Osteoblast (primary cell): ENCODE results near the gene DLG3. TPM values are rescaled to one million over a fixed set of nuclear protein-coding genes. Genes with fewer than 3 reads are reported as not detected.

Experiments used
- DNase-seq: peaks from one replicate; pipeline ENCODE4 v3.0.0; 2011; ENCODE audit warnings: low spot score, mixed read lengths; ENCODE audit not compliant: insufficient read length; ENCODE audit errors: missing footprints
- H2AFZ ChIP-seq: 2 replicates; pipeline ENCODE4 v1.6.0; 2011; ENCODE audit warnings: mild to moderate bottlenecking, low read length
- H3K27ac ChIP-seq: 2 replicates; pipeline ENCODE4 v1.5.1; 2011; ENCODE audit warnings: mild to moderate bottlenecking, low read depth, low read length, moderate library complexity
- H3K27me3 ChIP-seq: 2 replicates; pipeline ENCODE4 v1.6.0; 2012; ENCODE audit warnings: mild to moderate bottlenecking, control low read depth, inconsistent platforms, low read length, moderate library complexity; ENCODE audit not compliant: insufficient read depth
- H3K36me3 ChIP-seq: 2 replicates; pipeline ENCODE4 v1.5.1; 2011; ENCODE audit warnings: mild to moderate bottlenecking, low read length, control low read depth, moderate library complexity; ENCODE audit not compliant: insufficient read depth
- H3K4me1 ChIP-seq: 2 replicates; pipeline ENCODE4 v1.5.1; 2011; ENCODE audit warnings: mild to moderate bottlenecking, low read length, control low read depth, moderate library complexity; ENCODE audit not compliant: insufficient read depth
- H3K4me2 ChIP-seq: 2 replicates; pipeline ENCODE4 v1.6.0; 2011; ENCODE audit warnings: mild to moderate bottlenecking, low read length; ENCODE audit not compliant: insufficient read depth
- H3K4me3 ChIP-seq: fragments of 200-600 bp; sonication (generic); 3 replicates; pipeline ENCODE4 v1.5.1; 2012; ENCODE audit warnings: mild to moderate bottlenecking, low read length, inconsistent platforms; ENCODE audit not compliant: insufficient read depth
- H3K79me2 ChIP-seq: 2 replicates; pipeline ENCODE4 v1.6.0; 2012; ENCODE audit warnings: mild to moderate bottlenecking, low read length, control low read depth, inconsistent platforms; ENCODE audit not compliant: insufficient read depth
- H3K9me3 ChIP-seq: 2 replicates; pipeline ENCODE4 v1.5.1; 2011; ENCODE audit warnings: low read depth, low read length, control low read depth
- H4K20me1 ChIP-seq: 2 replicates; pipeline ENCODE4 v1.6.0; 2012; ENCODE audit warnings: mild to moderate bottlenecking, low read length, control low read depth; ENCODE audit not compliant: insufficient read depth
- total RNA-seq: library from RNA; depleted of rRNA; stranded (reverse); fragments of >200 nt; gene quantifications from 2 replicates; pipeline ENCODE4 v1.2.3, GENCODE V29; 2012
- TF ChIP-seq, protein P1 (sequence below): IDR thresholded peaks from 2 replicates; pipeline ENCODE4 v1.5.1; 2011; ENCODE audit warnings: mild to moderate bottlenecking, low read depth, low read length, moderate library complexity; ENCODE audit errors: extremely low read depth

The DLG3 gene
- total RNA-seq, 1 donor, result 8.0 TPM

DNA sequence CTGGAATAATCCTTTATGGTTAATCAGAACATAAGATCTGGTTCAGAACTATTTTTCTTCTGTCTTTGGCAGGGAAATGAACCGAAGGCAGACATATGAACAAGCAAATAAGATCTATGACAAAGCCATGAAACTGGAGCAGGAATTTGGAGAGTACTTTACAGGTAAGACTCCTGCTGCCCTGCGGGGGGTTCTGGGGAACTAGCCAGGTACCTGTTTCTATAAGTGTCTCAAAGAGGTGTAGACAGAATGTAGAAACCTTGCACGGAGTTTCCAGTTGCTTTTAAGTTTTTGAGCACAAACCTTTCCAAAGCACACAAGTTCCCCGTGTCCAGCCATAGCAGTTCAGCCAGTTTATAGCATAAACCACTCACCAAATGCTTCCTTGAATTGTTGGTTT, 56.2 kb downstream of the DLG3 start:
- Histone ChIP-seq H3K4me3 (no peak overlapping the region), H3K27me3 (peaks cover 9% of the 10 kb centered on the region), H3K27ac (no peak overlapping the region), H3K36me3 (no peaks in the 10 kb centered on the region), H3K4me1 (no peaks in the 10 kb centered on the region), H3K9me3 (no peaks in the 10 kb centered on the region), H2AFZ (no peak overlapping the region), H3K79me2 (no peaks in the 10 kb centered on the region), H4K20me1 (no peaks in the 10 kb centered on the region), H3K4me2 (no peak overlapping the region)
- TF ChIP-seq, protein P1, sequence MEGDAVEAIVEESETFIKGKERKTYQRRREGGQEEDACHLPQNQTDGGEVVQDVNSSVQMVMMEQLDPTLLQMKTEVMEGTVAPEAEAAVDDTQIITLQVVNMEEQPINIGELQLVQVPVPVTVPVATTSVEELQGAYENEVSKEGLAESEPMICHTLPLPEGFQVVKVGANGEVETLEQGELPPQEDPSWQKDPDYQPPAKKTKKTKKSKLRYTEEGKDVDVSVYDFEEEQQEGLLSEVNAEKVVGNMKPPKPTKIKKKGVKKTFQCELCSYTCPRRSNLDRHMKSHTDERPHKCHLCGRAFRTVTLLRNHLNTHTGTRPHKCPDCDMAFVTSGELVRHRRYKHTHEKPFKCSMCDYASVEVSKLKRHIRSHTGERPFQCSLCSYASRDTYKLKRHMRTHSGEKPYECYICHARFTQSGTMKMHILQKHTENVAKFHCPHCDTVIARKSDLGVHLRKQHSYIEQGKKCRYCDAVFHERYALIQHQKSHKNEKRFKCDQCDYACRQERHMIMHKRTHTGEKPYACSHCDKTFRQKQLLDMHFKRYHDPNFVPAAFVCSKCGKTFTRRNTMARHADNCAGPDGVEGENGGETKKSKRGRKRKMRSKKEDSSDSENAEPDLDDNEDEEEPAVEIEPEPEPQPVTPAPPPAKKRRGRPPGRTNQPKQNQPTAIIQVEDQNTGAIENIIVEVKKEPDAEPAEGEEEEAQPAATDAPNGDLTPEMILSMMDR, result no peak
- no peak for DNase-seq

DNA sequence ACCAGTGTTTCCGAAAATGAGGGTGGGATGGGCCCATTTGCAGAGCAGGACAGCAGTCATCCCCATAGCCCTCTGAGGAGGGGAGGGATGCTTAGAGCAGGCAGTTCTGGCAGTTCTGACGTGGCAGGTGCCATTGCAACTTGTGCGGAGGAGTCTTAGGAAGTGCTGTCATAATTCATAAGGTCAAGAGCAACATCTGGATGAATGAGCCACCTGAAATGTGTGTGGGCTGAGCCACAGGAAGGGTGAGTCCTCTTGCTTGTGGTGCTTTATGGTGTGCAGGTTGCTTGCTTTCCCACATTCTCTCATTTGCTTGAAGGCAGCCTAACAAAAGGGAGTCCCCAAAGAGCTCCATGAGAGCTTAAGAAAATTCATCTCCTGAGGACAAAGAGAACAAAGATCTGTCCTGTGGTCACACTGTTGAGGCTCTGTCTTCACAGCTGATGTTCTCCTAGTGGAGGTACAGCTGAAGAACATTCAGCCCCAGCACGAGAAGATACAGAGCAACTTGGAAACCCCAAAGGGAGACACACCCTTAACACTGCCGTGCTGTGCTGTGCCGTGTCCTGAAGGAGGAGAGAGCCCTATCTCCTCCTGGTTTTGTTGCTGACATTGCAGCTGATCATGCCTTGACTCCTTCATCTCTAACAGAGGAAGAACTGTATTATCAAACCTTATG, 60.3 kb downstream of the DLG3 start:
- Histone ChIP-seq H3K27ac (no peak overlapping the region), H3K36me3 (no peaks in the 10 kb centered on the region), H3K4me3 (no peak overlapping the region), H3K4me1 (no peaks in the 10 kb centered on the region), H3K27me3 (peaks cover 2% of the 10 kb centered on the region), H4K20me1 (no peaks in the 10 kb centered on the region), H3K4me2 (no peak overlapping the region), H2AFZ (no peak overlapping the region), H3K79me2 (no peaks in the 10 kb centered on the region), H3K9me3 (no peaks in the 10 kb centered on the region)
- no peak for DNase-seq
- TF ChIP-seq, protein P1, result no peak

- H3K27me3 ChIP-seq, result peaks cover 2% of the 10 kb centered on the region
- no peak overlapping the region for H2AFZ ChIP-seq
- no peak overlapping the region for H3K27ac ChIP-seq
- H4K20me1 ChIP-seq, result no peaks in the 10 kb centered on the region
- DNase-seq, result no peak
- H3K4me1 ChIP-seq, result no peaks in the 10 kb centered on the region
- H3K4me2 ChIP-seq, result no peak overlapping the region
- no peaks in the 10 kb centered on the region for H3K36me3 ChIP-seq
- no peaks in the 10 kb centered on the region for H3K9me3 ChIP-seq
- no peaks in the 10 kb centered on the region for H3K79me2 ChIP-seq
- H3K4me3 ChIP-seq, result no peak overlapping the region
- TF ChIP-seq, protein P1, result no peak
These were observed 60.8 kb downstream of the DLG3 start for GRCh38 chrX:70505451-70505841.

DNA sequence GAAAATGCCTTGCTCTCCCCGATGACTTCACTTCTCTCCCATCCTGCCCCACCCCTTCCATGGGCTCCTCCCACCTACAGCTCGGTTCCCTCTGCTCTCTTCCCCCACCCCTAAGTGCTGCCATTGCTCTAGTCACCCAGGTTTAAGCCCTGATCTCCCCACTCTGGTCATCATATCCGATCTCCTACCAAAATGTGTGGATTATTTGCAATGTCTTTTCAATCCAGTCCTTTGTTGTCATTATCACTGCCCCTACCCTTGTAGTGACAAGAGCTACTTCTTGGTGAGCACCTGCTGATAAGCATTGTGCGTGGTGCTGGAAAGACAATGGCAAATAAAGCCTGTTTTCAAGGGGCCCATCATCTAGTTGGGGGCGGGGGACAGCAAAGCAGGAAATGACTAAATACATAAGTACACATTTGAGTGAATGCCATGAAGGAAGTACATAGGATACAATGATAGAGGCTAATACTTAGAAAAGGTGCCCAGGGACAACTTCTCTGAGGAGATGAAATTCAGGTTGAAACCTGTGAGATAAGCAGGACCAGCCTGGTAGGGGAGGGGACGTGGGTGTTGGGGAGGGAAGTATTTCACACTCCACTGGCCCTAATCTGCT, 63.8 kb downstream of the DLG3 start:
- no peaks in the 10 kb centered on the region for H3K36me3 ChIP-seq
- no peak overlapping the region for H3K27ac ChIP-seq
- DNase-seq, result no peak
- H3K27me3 ChIP-seq, result no peaks in the 10 kb centered on the region
- no peak overlapping the region for H3K4me2 ChIP-seq
- no peak overlapping the region for H2AFZ ChIP-seq
- no peak overlapping the region for H3K4me3 ChIP-seq
- H4K20me1 ChIP-seq, result no peaks in the 10 kb centered on the region
- TF ChIP-seq, protein P1, result no peak
- H3K79me2 ChIP-seq, result no peaks in the 10 kb centered on the region
- no peaks in the 10 kb centered on the region for H3K4me1 ChIP-seq
- no peaks in the 10 kb centered on the region for H3K9me3 ChIP-seq
